H1 (cell line): ENCODE data around the gene CYB5R2. TPM values are rescaled to one million over a fixed set of nuclear protein-coding genes. Genes with fewer than 3 reads are reported as not detected.

Experiments
- CTCF ChIA-PET: fragments of 300-600 bp; sonication (Branson Sonifier 250); formaldehyde crosslinking; loops from one replicate; lab custom pipeline; 2021; ENCODE audit not compliant: partially characterized antibody; lab: Charles Lee
- POLR2A ChIA-PET: fragments of 300-600 bp; sonication (Branson Sonifier 250); formaldehyde crosslinking; loops from one replicate; lab custom pipeline; 2021; ENCODE audit warnings: inconsistent platforms; ENCODE audit not compliant: partially characterized antibody; lab: Charles Lee
- DNase-seq, 2 experiments: peaks; one replicate each; pipeline versions ENCODE4 v3.0.0 to v3.0.0-alpha.2; 2010 to 2022; ENCODE audit warnings: low spot score in 2 of 2, low read depth in 1 of 2, mixed read lengths in 1 of 2
- FAIRE-seq: peaks from 2 replicates; lab custom pipeline; 2011; peaks lifted over from hg19 to GRCh38; lab: Jason Lieb, UNC
- H2AFZ ChIP-seq: 2 replicates; pipeline ENCODE4 v1.8.1; 2012; ENCODE audit warnings: low read length, inconsistent platforms
- H2AK5ac ChIP-seq: 2 replicates; pipeline ENCODE4 v1.6.1; 2013; ENCODE audit warnings: low read depth, low read length
- H2BK120ac ChIP-seq: replicated peaks from 2 replicates; pipeline ENCODE3; 2013; ENCODE audit warnings: low read depth, low read length, inconsistent platforms
- H2BK12ac ChIP-seq: 2 replicates; pipeline ENCODE4 v1.6.1; 2013; ENCODE audit warnings: low read depth, low read length
- H2BK15ac ChIP-seq: 2 replicates; pipeline ENCODE4 v1.6.1; 2013; ENCODE audit warnings: low read length
- H2BK20ac ChIP-seq: 2 replicates; pipeline ENCODE4 v1.6.1; 2013; ENCODE audit warnings: low read length
- H2BK5ac ChIP-seq: 2 replicates; pipeline ENCODE4 v1.6.1; 2013; ENCODE audit warnings: low read depth, low read length
- H3K14ac ChIP-seq: 2 replicates; pipeline ENCODE4 v1.6.1; 2013; ENCODE audit warnings: inconsistent platforms; ENCODE audit not compliant: insufficient read length
- H3K18ac ChIP-seq: 2 replicates; pipeline ENCODE4 v1.6.1; 2013; ENCODE audit warnings: low read length; ENCODE audit errors: extremely low read depth
- H3K23ac ChIP-seq: 2 replicates; pipeline ENCODE4 v1.6.1; 2013; ENCODE audit warnings: inconsistent platforms; ENCODE audit not compliant: insufficient read length
- H3K23me2 ChIP-seq: 2 replicates; pipeline ENCODE4 v1.6.1; 2013; ENCODE audit warnings: low read depth, low read length
- H3K27ac ChIP-seq: 2 replicates; pipeline ENCODE4 v1.6.1; 2011; ENCODE audit warnings: low read depth, low read length, inconsistent platforms
- H3K27me3 ChIP-seq, 4 experiments: replicated peaks in 1 of 4; 1 replicate in 1 of 4; 2 replicates in 3 of 4; pipeline versions ENCODE4 v1.6.1 to v1.8.1; 2011 to 2013; ENCODE audit warnings: low read length in 3 of 4, mild to moderate bottlenecking in 3 of 4, inconsistent platforms in 2 of 4, mixed read lengths in 2 of 4, moderate library complexity in 1 of 4; ENCODE audit not compliant: control insufficient read depth in 3 of 4, insufficient read depth in 3 of 4; ENCODE audit errors: extremely low read depth in 1 of 4
- H3K36me3 ChIP-seq, 4 experiments: 2 replicates each; pipeline versions ENCODE4 v1.6.1 to v1.8.1; 2011 to 2013; ENCODE audit warnings: mild to moderate bottlenecking in 4 of 4, low read length in 3 of 4, moderate library complexity in 2 of 4, control low read depth in 1 of 4, inconsistent platforms in 1 of 4; ENCODE audit not compliant: insufficient read depth in 4 of 4, control insufficient read depth in 2 of 4
- H3K4ac ChIP-seq: replicated peaks from 2 replicates; pipeline ENCODE3; 2013; ENCODE audit warnings: low read length, low read depth, mixed read lengths, inconsistent platforms; ENCODE audit not compliant: insufficient read length
- H3K4me1 ChIP-seq, 4 experiments: replicated peaks in 1 of 4; 1 replicate in 1 of 4; 2 replicates in 3 of 4; pipeline versions ENCODE4 v1.6.1 to v1.8.1; 2011 to 2013; ENCODE audit warnings: low read length in 3 of 4, inconsistent platforms in 2 of 4, mixed read lengths in 1 of 4; ENCODE audit not compliant: insufficient read depth in 4 of 4, control insufficient read depth in 3 of 4
- H3K4me2 ChIP-seq, 2 experiments: 2 replicates each; pipeline versions ENCODE4 v1.6.1 to v1.8.1; 2011 to 2013; ENCODE audit warnings: low read depth in 2 of 2, low read length in 2 of 2, control low read depth in 1 of 2, inconsistent platforms in 1 of 2, mild to moderate bottlenecking in 1 of 2; ENCODE audit not compliant: insufficient read depth in 1 of 2
- H3K4me3 ChIP-seq, 4 experiments: fragments of 200-600, 300-600 bp in 1 of 4; sonication (generic), shearing (Covaris generic), sonication (Bioruptor Twin) in 1 of 4; 2 replicates each; pipeline versions ENCODE4 v1.5.1 to v1.8.1; 2011 to 2016; ENCODE audit warnings: low read length in 4 of 4, low read depth in 3 of 4, control low read depth in 2 of 4, inconsistent platforms in 2 of 4, mild to moderate bottlenecking in 2 of 4, mixed read lengths in 1 of 4, moderate library complexity in 1 of 4; ENCODE audit not compliant: insufficient read depth in 2 of 4; ENCODE audit errors: extremely low read depth in 1 of 4
- H3K56ac ChIP-seq: replicated peaks from 2 replicates; pipeline ENCODE3; 2013; ENCODE audit warnings: low read depth, mild to moderate bottlenecking, mixed read lengths, low read length, inconsistent platforms; ENCODE audit not compliant: insufficient read length
- H3K79me1 ChIP-seq: 2 replicates; pipeline ENCODE4 v1.6.1; 2013; ENCODE audit warnings: low read depth, low read length, control low read depth
- H3K79me2 ChIP-seq, 2 experiments: 2 replicates each; pipeline versions ENCODE4 v1.6.1 to v1.8.1; 2012 to 2013; ENCODE audit warnings: low read length in 2 of 2, mild to moderate bottlenecking in 2 of 2, inconsistent platforms in 1 of 2; ENCODE audit not compliant: insufficient read depth in 2 of 2, control insufficient read depth in 1 of 2
- H3K9ac ChIP-seq, 4 experiments: replicated peaks in 1 of 4; 1 replicate in 1 of 4; 2 replicates in 3 of 4; pipeline versions ENCODE4 v1.6.1 to v1.8.1; 2011 to 2013; ENCODE audit warnings: low read depth in 3 of 4, low read length in 3 of 4, control low read depth in 2 of 4, mild to moderate bottlenecking in 2 of 4, moderate library complexity in 2 of 4, inconsistent platforms in 1 of 4; ENCODE audit errors: extremely low read depth in 1 of 4
- H3K9me3 ChIP-seq, 2 experiments: 2 replicates each; pipeline versions ENCODE4 v1.6.1 to v1.8.1; 2012 to 2013; ENCODE audit warnings: mild to moderate bottlenecking in 2 of 2, moderate library complexity in 2 of 2, control low read depth in 1 of 2, inconsistent platforms in 1 of 2, low read depth in 1 of 2, low read length in 1 of 2, mixed read lengths in 1 of 2; ENCODE audit not compliant: insufficient read depth in 2 of 2
- H4K20me1 ChIP-seq, 2 experiments: replicated peaks in 1 of 2; 2 replicates each; pipeline versions ENCODE3 to v1.8.1; 2011 to 2013; ENCODE audit warnings: inconsistent platforms in 2 of 2, low read length in 2 of 2, mild to moderate bottlenecking in 1 of 2; ENCODE audit not compliant: insufficient read depth in 2 of 2, control insufficient read depth in 1 of 2
- H4K5ac ChIP-seq: 2 replicates; pipeline ENCODE4 v1.6.1; 2013; ENCODE audit warnings: low read length, low read depth, mixed read lengths, inconsistent platforms; ENCODE audit not compliant: insufficient read length
- H4K8ac ChIP-seq: 2 replicates; pipeline ENCODE4 v1.8.0; 2013; ENCODE audit warnings: mild to moderate bottlenecking, moderate library complexity, low read length, inconsistent platforms; ENCODE audit not compliant: insufficient read depth; ENCODE audit errors: extremely low read depth
- H4K91ac ChIP-seq: replicated peaks from 2 replicates; pipeline ENCODE3; 2013; ENCODE audit warnings: low read length, mixed read lengths, inconsistent platforms; ENCODE audit not compliant: insufficient read length
- FOSL1 ChIP-seq: IDR thresholded peaks from 2 replicates; pipeline ENCODE4 v1.6.1; 2011; ENCODE audit warnings: mild to moderate bottlenecking, low read depth, low read length, moderate library complexity; ENCODE audit not compliant: insufficient read depth
- POLR2A ChIP-seq, 2 experiments: IDR thresholded peaks; 1 replicate in 1 of 2; 2 replicates in 1 of 2; pipeline ENCODE4 v1.6.1; 2011; ENCODE audit warnings: low read depth in 2 of 2, low read length in 2 of 2, mild to moderate bottlenecking in 2 of 2; ENCODE audit errors: control extremely low read depth in 1 of 2
- RAD21 ChIP-seq, 2 experiments: IDR thresholded peaks in 1 of 2; conservative IDR thresholded peaks in 1 of 2; 2 replicates each; pipeline ENCODE4 v1.6.1; 2011; ENCODE audit warnings: low read depth in 2 of 2, low read length in 2 of 2, improper control_type of control experiment in 1 of 2, inconsistent platforms in 1 of 2, mild to moderate bottlenecking in 1 of 2, moderate library complexity in 1 of 2
- TEAD4 ChIP-seq: IDR thresholded peaks from 2 replicates; pipeline ENCODE4 v1.6.1; 2012; ENCODE audit warnings: low read depth, low read length, inconsistent platforms, mixed read lengths
- WGBS, 2 experiments: shearing (Covaris generic) in 1 of 2; methylation state at CpG; one replicate each; pipeline versions ENCODE4 v1.1.6 to v1.1.7; 2013 to 2015; ENCODE audit warnings: low lambda C conversion rate in 2 of 2, mixed read lengths in 2 of 2, inconsistent platforms in 1 of 2, low coverage in 1 of 2, missing lambda C conversion rate in 1 of 2; ENCODE audit not compliant: insufficient replicate concordance in 2 of 2, insufficient coverage in 1 of 2, insufficient read length in 1 of 2; ENCODE audit errors: extremely low coverage in 1 of 2, missing lambda C conversion rate in 1 of 2; 5-methylcytosine and 5-hydroxymethylcytosine counted together
- polyA plus RNA-seq, 7 experiments: library from polyadenylated mRNA; depleted of rRNA in 3 of 7; stranded (reverse) in 5 of 7; unstranded in 2 of 7; fragments of >200 nt in 5 of 7; fragments of 200-250 nt in 2 of 7; gene quantifications; 1 replicate in 5 of 7; 2 replicates in 1 of 7; 4 replicates in 1 of 7; pipeline versions ENCODE4 v1.2.1 to v1.2.3, GENCODE V29; 2011 to 2013; ENCODE audit warnings: missing spikeins in 2 of 7, mixed read lengths in 2 of 7
- total RNA-seq: library from RNA; stranded (reverse); fragmentation: NEBNext Ultra II Directional; extraction: Animal tissue kit (Norgen Biotek cat#: 25700); gene quantifications from 2 replicates; pipeline ENCODE4 v1.2.1, GENCODE V29; 2021
- TF ChIP-seq, protein P1 (sequence below): IDR thresholded peaks from 2 replicates; pipeline ENCODE4 v1.6.1; 2012; ENCODE audit warnings: inconsistent platforms

The CYB5R2 gene
- total and polyA plus RNA-seq, 2 of the 8 experiments (the other 6 are each of a cell fraction or from before 2014, with no cell fraction given): 53.0 to 55.9 TPM

DNA sequence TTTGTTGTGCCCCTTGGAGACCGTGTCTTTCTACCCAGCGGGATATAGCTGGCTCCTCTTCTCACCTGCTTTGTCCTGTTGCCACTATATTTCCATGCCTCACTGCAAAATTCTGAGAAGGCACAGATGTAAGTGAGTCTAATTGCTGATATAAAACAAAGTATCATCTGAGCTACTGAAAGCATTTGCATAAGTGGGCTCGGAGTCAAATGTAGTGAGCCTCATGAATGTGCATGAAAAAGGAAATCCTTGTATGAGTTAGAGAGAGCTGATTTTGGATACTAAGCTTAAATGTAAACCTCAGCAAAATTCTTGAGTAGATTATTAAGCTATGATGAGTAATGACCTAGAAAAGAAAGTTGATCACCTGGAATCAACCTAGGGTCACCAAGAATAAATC lies 19.1 kb upstream of the CYB5R2 start:
- Histone ChIP-seq H3K4me2 (no peak overlapping the region), H3K9me3 (no peaks in the 10 kb centered on the region), H4K91ac (no peak overlapping the region), H3K36me3 (no peaks in the 10 kb centered on the region), H3K9ac (no peak overlapping the region), H3K23me2 (no peaks in the 10 kb centered on the region), H3K23ac (no peak overlapping the region), H2AFZ (no peak overlapping the region), H2AK5ac (no peak overlapping the region), H3K27me3 (no peaks in the 10 kb centered on the region)
- POLR2A ChIA-PET: interaction anchor here (0.8 to 1.8 kb wide), 2 partner anchors 19 to 21 kb away, joined by 3 to 5 read pairs; partner anchors contain the start of gene CYB5R2
- 92% methylated on average over 3 of the region's 3 CpGs; no CpG with 5 or more reads in 1 of the 2 experiments for WGBS, 2 experiments
- no peak for DNase-seq
- TF ChIP-seq FOSL1 (no peak), POLR2A (IDR thresholded peaks at IDR 0.05; ENCODE audit: control extremely low read depth in 1 of 2, low read depth in 2 of 2, low read length in 2 of 2) (no peak), TEAD4 (no peak), RAD21 (IDR thresholded peaks at IDR 0.05 in 1 of 2, conservative IDR thresholded peaks at IDR 0.05 in 1 of 2; ENCODE audit: low read depth in 2 of 2, low read length in 2 of 2) (no peak)
- TF ChIP-seq, protein P1, sequence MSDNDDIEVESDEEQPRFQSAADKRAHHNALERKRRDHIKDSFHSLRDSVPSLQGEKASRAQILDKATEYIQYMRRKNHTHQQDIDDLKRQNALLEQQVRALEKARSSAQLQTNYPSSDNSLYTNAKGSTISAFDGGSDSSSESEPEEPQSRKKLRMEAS: no peak
- TF ChIP-seq, all 59 proteins: peak for 0
- no peak overlapping the region for H3K27ac ChIP-seq
- H3K56ac ChIP-seq: no peak overlapping the region
- H3K14ac ChIP-seq: no peak overlapping the region
- no peak overlapping the region for H2BK15ac ChIP-seq
- H3K4ac ChIP-seq: no peak overlapping the region
- H4K8ac ChIP-seq: no peak overlapping the region
- H3K18ac ChIP-seq: no peak overlapping the region
- no peak overlapping the region for H2BK5ac ChIP-seq
- no peaks in the 10 kb centered on the region for H3K79me2 ChIP-seq
- H2BK120ac ChIP-seq: no peak overlapping the region
- CTCF ChIA-PET: interaction anchor here (0.6 to 3.0 kb wide), 11 partner anchors 11 to 414 kb away, joined by 3 to 18 read pairs (median 5); partner anchors contain the start of gene PPFIBP2
- H3K79me1 ChIP-seq: no peaks in the 10 kb centered on the region
- peaks cover 0 to 4% (median 0%) of the 10 kb centered on the region in 4 experiments; a peak in 1 of 7 replicates for H3K4me1 ChIP-seq
- no peak overlapping the region for H2BK20ac ChIP-seq
- H4K20me1 ChIP-seq: no peaks in the 10 kb centered on the region
- H4K5ac ChIP-seq: no peak overlapping the region
- no peak for FAIRE-seq
- H2BK12ac ChIP-seq: no peak overlapping the region
- no peak overlapping the region for H3K4me3 ChIP-seq
